Karpas-422 (cell line): ENCODE data around the gene ADGRG3. TPM values are rescaled to one million over a fixed set of nuclear protein-coding genes. Genes with fewer than 3 reads are reported as not detected.

ENCODE experiments used
- DNase-seq: peaks from one replicate; pipeline ENCODE4 v3.0.0-alpha.2; 2015
- H2AFZ ChIP-seq: fragments of 200-600 bp; sonication (generic); 2 replicates; pipeline ENCODE4 v1.6.1; 2014; ENCODE audit warnings: antibody characterized with exemption, low read length, mixed read lengths
- H3K27ac ChIP-seq: fragments of 200-600 bp; sonication (generic); 2 replicates; pipeline ENCODE4 v1.5.1; 2014; ENCODE audit warnings: mild to moderate bottlenecking, low read length, moderate library complexity
- H3K27me3 ChIP-seq: fragments of 200-600 bp; sonication (generic); 2 replicates; pipeline ENCODE4 v1.6.1; 2014; ENCODE audit warnings: low read length, mixed read lengths
- H3K36me3 ChIP-seq: fragments of 200-600 bp; sonication (generic); 2 replicates; pipeline ENCODE4 v1.6.1; 2014; ENCODE audit warnings: low read length, mixed read lengths; ENCODE audit not compliant: insufficient read depth
- H3K4me1 ChIP-seq: fragments of 200-600 bp; sonication (generic); 2 replicates; pipeline ENCODE4 v1.6.1; 2014; ENCODE audit warnings: mild to moderate bottlenecking, low read length, mixed read lengths
- H3K4me2 ChIP-seq: fragments of 200-600 bp; sonication (generic); 2 replicates; pipeline ENCODE4 v1.6.1; 2014; ENCODE audit warnings: low read length, low read depth, mild to moderate bottlenecking; ENCODE audit not compliant: poor library complexity, severe bottlenecking
- H3K4me3 ChIP-seq: fragments of 200-600 bp; sonication (generic); 2 replicates; pipeline ENCODE4 v1.5.1; 2014; ENCODE audit warnings: mild to moderate bottlenecking, antibody characterized with exemption, low read length, mixed read lengths
- H3K79me2 ChIP-seq: fragments of 200-600 bp; sonication (generic); 2 replicates; pipeline ENCODE4 v1.6.1; 2014; ENCODE audit warnings: mild to moderate bottlenecking, low read length, mixed read lengths
- H3K9ac ChIP-seq: fragments of 200-600 bp; sonication (generic); 2 replicates; pipeline ENCODE4 v1.6.0; 2014; ENCODE audit warnings: low read length
- H3K9me2 ChIP-seq: fragments of 200-600 bp; sonication (generic), shearing (Covaris generic); replicated peaks from 2 replicates; pipeline ENCODE4 v1.6.0; 2014; ENCODE audit warnings: mild to moderate bottlenecking, low read length, moderate library complexity; ENCODE audit not compliant: insufficient read depth
- H3K9me3 ChIP-seq: fragments of 300-700, 200-600 bp; sonication (generic); 2 replicates; pipeline ENCODE4 v1.6.1; 2014; ENCODE audit warnings: low read length, mixed read lengths
- H4K20me1 ChIP-seq: fragments of 200-600 bp; sonication (generic); 2 replicates; pipeline ENCODE4 v1.6.1; 2014; ENCODE audit warnings: mild to moderate bottlenecking, antibody characterized with exemption, low read length, low read depth; ENCODE audit not compliant: insufficient read depth
- total RNA-seq: library from RNA; depleted of rRNA; stranded (reverse); fragments of >200 nt; shearing (Covaris generic); gene quantifications from 2 replicates; pipeline ENCODE4 v1.2.3, GENCODE V29; 2014; ENCODE audit warnings: low replicate concordance

ADGRG3 gene
- total RNA-seq, 1 experiment from 2014 or later: not detected

DNA sequence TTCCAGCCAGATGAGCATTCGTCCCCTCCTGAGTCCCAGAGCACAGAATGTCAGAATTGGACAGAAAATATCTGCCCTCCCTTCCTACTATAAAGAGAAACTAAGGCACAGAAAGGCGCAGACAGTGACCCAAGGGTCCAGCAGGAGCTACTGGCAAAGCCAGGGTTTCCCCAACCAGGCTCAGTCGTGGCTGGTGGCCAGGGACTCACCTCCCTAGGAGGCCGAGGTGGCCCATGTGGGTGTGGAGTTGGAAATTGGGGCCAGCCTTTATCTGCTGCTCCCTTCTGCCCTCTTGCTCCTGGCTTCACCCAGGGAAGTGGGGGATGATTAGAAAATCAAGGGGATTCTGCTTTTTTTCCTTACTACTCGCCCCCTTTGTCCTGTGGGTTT lies 27.6 kb downstream of the ADGRG3 start:
- Histone ChIP-seq H3K27ac (no peak overlapping the region), H4K20me1 (no peaks in the 10 kb centered on the region), H3K79me2 (no peaks in the 10 kb centered on the region), H3K4me2 (no peak overlapping the region), H3K27me3 (no peaks in the 10 kb centered on the region), H3K9me3 (no peaks in the 10 kb centered on the region), H3K9ac (no peak overlapping the region), H2AFZ (no peak overlapping the region), H3K4me1 (no peaks in the 10 kb centered on the region), H3K36me3 (no peaks in the 10 kb centered on the region), H3K4me3 (no peak overlapping the region), H3K9me2 (no peaks in the 10 kb centered on the region)
- no peak for DNase-seq

DNA sequence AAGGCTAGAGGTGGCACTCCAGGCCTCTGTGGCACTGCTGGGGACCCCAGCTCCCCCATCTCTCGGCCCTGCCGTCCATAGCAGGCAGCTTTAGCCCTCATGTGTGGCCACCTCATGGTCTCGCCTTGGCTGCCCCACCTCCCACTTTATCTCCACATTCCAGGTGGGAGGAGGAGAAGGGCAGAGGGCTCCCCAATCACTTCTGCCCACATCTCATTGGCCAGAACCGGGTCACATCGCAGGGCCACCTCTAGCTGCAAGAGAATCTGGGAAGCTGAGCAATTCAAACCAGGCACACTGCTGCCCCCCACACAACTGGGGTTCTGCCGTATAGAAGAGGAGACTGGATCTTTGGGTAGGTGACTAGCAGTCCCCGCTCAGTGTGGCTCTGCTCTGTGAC lies 28.1 kb downstream of the ADGRG3 start:
- Histone ChIP-seq H3K79me2 (no peaks in the 10 kb centered on the region), H3K9ac (no peak overlapping the region), H4K20me1 (no peaks in the 10 kb centered on the region), H3K27ac (no peak overlapping the region), H3K36me3 (no peaks in the 10 kb centered on the region), H3K4me3 (no peak overlapping the region), H3K4me2 (no peak overlapping the region), H3K27me3 (no peaks in the 10 kb centered on the region), H3K9me2 (no peaks in the 10 kb centered on the region), H3K4me1 (no peaks in the 10 kb centered on the region), H2AFZ (no peak overlapping the region), H3K9me3 (no peaks in the 10 kb centered on the region)
- no peak for DNase-seq

DNA sequence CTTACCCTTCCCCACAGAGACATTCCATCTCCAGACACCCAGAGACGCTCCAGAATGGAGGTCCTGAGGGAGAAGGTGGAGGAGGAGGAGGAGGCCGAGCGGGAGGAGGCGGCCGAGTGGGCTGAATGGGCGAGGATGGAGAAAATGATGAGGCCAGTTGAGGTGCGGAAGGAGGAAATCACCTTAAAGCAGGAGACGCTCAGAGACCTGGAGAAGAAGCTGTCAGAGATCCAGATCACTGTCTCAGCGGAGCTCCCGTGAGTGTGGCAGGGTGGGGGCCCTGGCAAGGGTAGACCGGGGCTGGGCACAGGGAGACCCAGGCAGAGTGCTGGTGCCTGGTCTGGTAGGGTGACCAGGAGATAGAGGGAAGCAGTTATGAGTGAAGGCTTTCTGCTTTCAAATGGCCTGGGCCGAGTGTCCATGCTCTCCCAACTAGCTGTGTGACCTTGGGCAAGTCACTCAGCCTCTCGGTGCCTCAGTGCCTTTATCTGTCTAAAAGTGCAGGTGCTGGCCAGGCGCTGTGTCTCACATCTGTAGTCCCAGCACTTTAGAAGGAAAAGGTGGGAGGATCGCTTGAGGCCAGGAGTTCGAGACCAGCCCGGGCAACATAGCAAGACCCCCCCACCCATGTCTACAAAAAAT lies 29.9 kb downstream of the ADGRG3 start:
- no peaks in the 10 kb centered on the region for H3K27me3 ChIP-seq
- H3K36me3 ChIP-seq: no peaks in the 10 kb centered on the region
- no peak overlapping the region for H2AFZ ChIP-seq
- H3K9me2 ChIP-seq: no peaks in the 10 kb centered on the region
- no peak overlapping the region for H3K9ac ChIP-seq
- no peak overlapping the region for H3K4me3 ChIP-seq
- H3K4me2 ChIP-seq: no peak overlapping the region
- no peak overlapping the region for H3K27ac ChIP-seq
- no peak for DNase-seq
- no peaks in the 10 kb centered on the region for H3K79me2 ChIP-seq
- H3K4me1 ChIP-seq: no peaks in the 10 kb centered on the region
- H4K20me1 ChIP-seq: no peaks in the 10 kb centered on the region
- no peaks in the 10 kb centered on the region for H3K9me3 ChIP-seq

DNA sequence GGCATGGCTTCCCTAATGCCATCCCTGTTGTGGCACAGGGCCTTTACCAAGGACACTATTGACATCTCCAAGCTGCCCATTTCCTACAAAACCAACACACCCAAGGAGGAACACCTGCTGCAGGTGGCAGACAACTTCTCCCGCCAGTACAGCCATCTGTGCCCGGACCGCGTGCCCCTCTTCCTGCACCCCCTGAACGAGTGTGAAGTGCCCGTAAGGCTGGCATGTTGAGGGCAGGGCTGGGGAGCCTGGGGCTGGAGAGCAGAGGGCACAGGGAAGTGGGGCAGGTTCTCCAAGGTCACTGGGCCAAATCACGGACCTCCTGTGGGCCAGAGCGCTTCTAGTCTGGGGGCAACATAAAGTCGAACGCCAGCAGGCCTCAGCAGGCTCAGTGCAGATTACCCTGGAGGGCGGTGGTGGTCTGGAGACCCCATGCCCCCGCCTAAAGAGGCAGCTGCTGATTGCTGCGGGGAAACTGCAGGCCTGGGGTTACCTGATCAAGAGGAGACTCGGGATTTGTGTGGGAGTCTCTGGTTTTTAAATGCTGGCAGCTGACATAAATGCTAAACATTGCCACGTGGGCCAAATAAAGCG lies 30.8 kb downstream of the ADGRG3 start:
- no peaks in the 10 kb centered on the region for H3K79me2 ChIP-seq
- no peaks in the 10 kb centered on the region for H3K9me3 ChIP-seq
- H3K4me1 ChIP-seq: no peaks in the 10 kb centered on the region
- no peak overlapping the region for H2AFZ ChIP-seq
- H3K36me3 ChIP-seq: no peaks in the 10 kb centered on the region
- H3K4me3 ChIP-seq: no peak overlapping the region
- DNase-seq: no peak
- H3K4me2 ChIP-seq: no peak overlapping the region
- H3K27ac ChIP-seq: no peak overlapping the region
- no peaks in the 10 kb centered on the region for H3K27me3 ChIP-seq
- no peaks in the 10 kb centered on the region for H3K9me2 ChIP-seq
- H4K20me1 ChIP-seq: no peaks in the 10 kb centered on the region
- no peak overlapping the region for H3K9ac ChIP-seq

DNA sequence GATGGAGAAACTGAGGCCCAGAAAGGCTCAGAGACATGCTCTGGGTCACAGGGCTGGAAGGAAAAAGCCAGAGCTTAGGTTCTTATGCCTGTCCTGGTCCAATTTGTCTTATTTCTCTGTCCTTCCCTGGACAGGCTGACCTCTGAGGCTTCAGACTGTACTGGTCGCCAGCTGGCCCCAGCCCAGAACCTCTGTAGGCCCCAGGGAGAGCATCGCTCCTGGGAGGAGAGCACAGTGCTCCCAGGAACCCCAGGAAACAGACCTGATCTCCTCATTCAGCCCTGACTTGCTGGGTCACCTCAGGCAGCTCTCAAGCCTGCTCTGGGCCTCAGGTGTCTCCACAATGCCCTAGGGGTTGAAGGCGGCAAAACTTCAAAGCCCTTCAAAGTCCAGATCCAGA lies 31.4 kb downstream of the ADGRG3 start:
- Histone ChIP-seq H3K9me2 (no peaks in the 10 kb centered on the region), H3K9ac (no peak overlapping the region), H3K27me3 (no peaks in the 10 kb centered on the region), H3K36me3 (no peaks in the 10 kb centered on the region), H4K20me1 (no peaks in the 10 kb centered on the region), H3K27ac (no peak overlapping the region), H2AFZ (no peak overlapping the region), H3K4me1 (no peaks in the 10 kb centered on the region), H3K9me3 (no peaks in the 10 kb centered on the region), H3K79me2 (no peaks in the 10 kb centered on the region), H3K4me3 (no peak overlapping the region), H3K4me2 (no peak overlapping the region)
- no peak for DNase-seq

DNA sequence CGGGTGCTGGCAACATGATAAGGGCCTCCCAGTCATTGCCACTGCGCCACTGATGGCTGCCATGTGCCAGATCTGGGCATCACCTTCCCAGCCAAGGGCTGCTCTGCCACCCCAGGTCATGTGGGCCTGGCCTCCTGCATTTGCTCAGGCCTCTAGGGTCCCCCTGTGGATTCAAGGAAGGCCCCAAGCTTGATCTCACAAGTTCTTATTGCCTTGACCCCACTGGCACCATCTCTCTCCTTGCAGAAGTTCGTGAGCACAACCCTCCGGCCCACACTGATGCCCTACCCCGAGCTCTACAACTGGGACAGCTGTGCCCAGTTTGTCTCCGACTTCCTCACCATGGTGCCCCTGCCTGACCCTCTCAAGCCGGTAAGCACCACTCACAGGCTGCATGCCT lies 31.8 kb downstream of the ADGRG3 start:
- Histone ChIP-seq H3K9ac (no peak overlapping the region), H3K27me3 (no peaks in the 10 kb centered on the region)
- DNase-seq: no peak

DNA sequence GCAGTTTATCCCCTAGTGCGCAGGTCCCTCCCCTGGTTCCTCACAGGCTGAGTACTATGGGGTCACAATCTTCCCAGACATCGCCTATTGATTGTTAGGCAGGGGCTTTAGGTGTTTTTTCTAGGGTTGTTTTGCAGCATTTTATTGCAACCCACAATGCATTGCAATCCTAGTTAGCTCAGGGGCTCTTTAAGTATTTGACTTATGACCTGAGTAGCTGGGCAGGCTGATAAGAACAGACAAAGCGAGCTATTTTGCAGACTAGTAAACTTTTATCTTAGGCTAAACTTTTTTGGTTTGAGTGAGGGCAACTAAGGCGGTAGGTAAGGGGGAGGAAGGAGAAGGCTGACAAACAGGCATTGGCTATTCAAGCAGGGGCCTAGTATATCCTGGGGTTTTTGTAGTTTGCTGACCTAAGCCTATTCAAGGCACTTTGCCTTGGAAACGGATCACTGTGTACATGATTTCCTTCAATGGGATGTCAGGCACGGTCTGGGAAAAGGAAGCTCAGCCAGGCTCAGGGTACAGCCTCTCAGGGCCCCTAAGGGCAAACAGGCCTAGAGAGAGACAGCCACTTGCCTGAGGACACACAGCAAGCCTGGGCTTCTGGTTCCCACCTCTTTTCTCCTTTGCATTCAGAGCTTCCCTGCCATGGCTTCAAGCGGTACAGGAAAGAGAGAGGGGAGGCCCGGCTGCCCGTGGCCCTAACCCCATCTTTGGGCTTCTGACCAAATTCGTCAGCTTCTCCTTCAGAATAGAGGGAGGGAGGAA lies 32.9 kb downstream of the ADGRG3 start:
- Histone ChIP-seq H2AFZ (no peak overlapping the region), H4K20me1 (no peaks in the 10 kb centered on the region), H3K36me3 (no peaks in the 10 kb centered on the region), H3K4me3 (no peak overlapping the region), H3K27ac (no peak overlapping the region), H3K9ac (no peak overlapping the region), H3K4me1 (no peaks in the 10 kb centered on the region), H3K9me3 (no peaks in the 10 kb centered on the region), H3K27me3 (no peaks in the 10 kb centered on the region), H3K9me2 (no peaks in the 10 kb centered on the region), H3K79me2 (no peaks in the 10 kb centered on the region), H3K4me2 (no peak overlapping the region)
- no peak for DNase-seq

More for the DNA sequence above, 31.8 kb downstream of the ADGRG3 start:
- H3K4me3 ChIP-seq: no peak overlapping the region
- H3K79me2 ChIP-seq: no peaks in the 10 kb centered on the region
- H4K20me1 ChIP-seq: no peaks in the 10 kb centered on the region
- no peaks in the 10 kb centered on the region for H3K4me1 ChIP-seq
- no peak overlapping the region for H3K27ac ChIP-seq
- H3K36me3 ChIP-seq: no peaks in the 10 kb centered on the region
- no peak overlapping the region for H3K4me2 ChIP-seq
- H3K9me2 ChIP-seq: no peaks in the 10 kb centered on the region
- no peaks in the 10 kb centered on the region for H3K9me3 ChIP-seq
- no peak overlapping the region for H2AFZ ChIP-seq

DNA sequence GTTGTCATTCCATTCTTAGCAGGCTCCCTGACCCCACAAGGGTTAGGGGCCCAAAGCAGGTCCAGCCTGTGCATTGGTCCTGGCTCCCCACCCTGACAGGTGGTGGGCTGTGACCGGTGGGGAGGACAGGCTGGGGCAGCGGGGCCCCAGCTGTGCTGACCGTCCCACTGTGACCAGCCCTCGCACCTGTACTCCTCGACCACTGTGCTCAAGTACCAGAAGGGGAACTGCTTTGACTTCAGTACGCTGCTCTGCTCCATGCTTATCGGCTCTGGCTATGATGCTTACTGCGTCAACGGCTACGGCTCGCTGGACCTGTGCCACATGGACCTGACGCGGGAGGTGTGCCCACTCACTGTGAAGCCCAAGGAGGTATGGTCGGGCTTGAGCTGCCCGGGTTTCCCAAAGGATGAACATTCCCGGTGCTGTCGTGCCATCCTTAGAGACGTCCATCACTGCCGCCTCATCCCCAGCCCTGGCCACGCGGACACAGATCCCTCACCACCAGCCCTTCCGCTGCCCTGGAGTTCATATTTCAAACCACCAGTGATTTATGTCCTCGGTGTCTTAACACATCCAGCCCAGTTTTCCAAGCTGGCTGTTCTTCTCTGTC lies 33.8 kb downstream of the ADGRG3 start:
- no peaks in the 10 kb centered on the region for H3K9me2 ChIP-seq
- no peak overlapping the region for H2AFZ ChIP-seq
- no peak overlapping the region for H3K9ac ChIP-seq
- no peak overlapping the region for H3K4me3 ChIP-seq
- no peaks in the 10 kb centered on the region for H3K27me3 ChIP-seq
- no peaks in the 10 kb centered on the region for H3K36me3 ChIP-seq
- no peak overlapping the region for H3K4me2 ChIP-seq
- H3K9me3 ChIP-seq: no peaks in the 10 kb centered on the region
- no peaks in the 10 kb centered on the region for H3K79me2 ChIP-seq
- H4K20me1 ChIP-seq: no peaks in the 10 kb centered on the region
- H3K27ac ChIP-seq: no peak overlapping the region
- no peak for DNase-seq
- H3K4me1 ChIP-seq: no peaks in the 10 kb centered on the region
